22Rv1 (cell line): Measurements from ENCODE around the gene LY86.

ENCODE experiments used
- CTCF ChIP-seq: fragments of 450-650 bp; IDR thresholded peaks from 2 replicates; pipeline ENCODE4 v1.5.1; 2017; ENCODE audit warnings: mild to moderate bottlenecking
- ZFX ChIP-seq: fragments of 450-650 bp; IDR thresholded peaks from 2 replicates; pipeline ENCODE4 v1.6.1; 2017; ENCODE audit warnings: antibody characterized with exemption, borderline replicate concordance

GRCh38 chr6:6651335-6651734 lies 62.8 kb downstream of the LY86 start:
- no peak for TF ChIP-seq CTCF
- no peak for TF ChIP-seq ZFX
